NCI-H1694 treated with DMSO at 0.1 percent for 48 hours (cell line): ENCODE results near the gene SETX.
A peak's percentile ranks its signal among the peaks of the same experiment; 100 is the strongest.
"Not testable (repeated sequence)": the region's sequence is repeated elsewhere in the genome, so short reads cannot be mapped to it uniquely, and the experiment has no call there.

ENCODE experiments used
- DNase-seq: peaks from one replicate; lab custom pipeline; 2025; lab: John Stamatoyannopoulos, UW

SETX gene

GRCh38 chr9:132354637-132355355 is at the start of gene SETX:
TSS of gene SETX (minus strand) at chr9:132354986. CDS start at chr9:132349428, 5,558 bp downstream.
- DNase-seq = peak; percentile 85

GRCh38 chr9:132404228-132404881 is 49.6 kb upstream of the SETX start:
- no peak for DNase-seq

GRCh38 chr9:132401824-132402223 is 47.0 kb upstream of the SETX start:
- DNase-seq = no peak

- DNase-seq = no peak
These were observed 40.8 kb upstream of the SETX start for GRCh38 chr9:132395560-132395959.

GRCh38 chr9:132391449-132391848 is 36.7 kb upstream of the SETX start:
- no peak for DNase-seq

GRCh38 chr9:132390966-132391365 is 36.2 kb upstream of the SETX start:
- DNase-seq = no peak

- DNase-seq = no peak
These were observed 32.3 kb upstream of the SETX start for GRCh38 chr9:132387133-132387532.

- no peak for DNase-seq
These were observed 29.6 kb upstream of the SETX start for GRCh38 chr9:132384376-132384775.

- DNase-seq = no peak
These were observed 28.7 kb upstream of the SETX start for GRCh38 chr9:132383462-132383883.

- no peak for DNase-seq
These were observed 27.3 kb upstream of the SETX start for GRCh38 chr9:132381966-132382541.

- DNase-seq = not testable (repeated sequence)
These were observed 23.6 kb upstream of the SETX start for GRCh38 chr9:132378416-132378815.

GRCh38 chr9:132377769-132378168 is 23.0 kb upstream of the SETX start:
- DNase-seq = not testable (repeated sequence)

- no peak for DNase-seq
These were observed 17.6 kb upstream of the SETX start for GRCh38 chr9:132372177-132373095.

- DNase-seq = no peak
These were observed 15.8 kb upstream of the SETX start for GRCh38 chr9:132370592-132370991.

GRCh38 chr9:132369421-132369820 is 14.6 kb upstream of the SETX start:
- no peak for DNase-seq

- no peak for DNase-seq
These were observed 13.0 kb upstream of the SETX start for GRCh38 chr9:132367613-132368313.

GRCh38 chr9:132366481-132366880 is 11.7 kb upstream of the SETX start:
- DNase-seq = no peak

- no peak for DNase-seq
These were observed 11.2 kb upstream of the SETX start for GRCh38 chr9:132365986-132366385.

GRCh38 chr9:132364068-132364467 is 9.3 kb upstream of the SETX start:
- no peak for DNase-seq

- no peak for DNase-seq
These were observed 3.0 kb upstream of the SETX start for GRCh38 chr9:132357764-132358163.

GRCh38 chr9:132356324-132356924 is 1.6 kb upstream of the SETX start:
- no peak for DNase-seq
